ENCODE results near the gene SND1. TPM values are rescaled to one million over a fixed set of nuclear protein-coding genes. Genes with fewer than 3 reads are reported as not detected.

The SND1 gene
- total RNA-seq, 2 experiments from 2014 or later, result 169 to 174 TPM

- Mint-ChIP-seq H3K4me1 (ENCODE audit: low read depth) (peaks cover 8% of the 10 kb centered on the region), H3K36me3 (ENCODE audit: low read depth) (peaks cover 28% of the 10 kb centered on the region), H3K27me3 (ENCODE audit: low read depth) (no peaks in the 10 kb centered on the region), H3K4me3 (no peak overlapping the region), H3K9me3 (ENCODE audit: insufficient read depth) (no peaks in the 10 kb centered on the region), H3K27ac (no peak overlapping the region)
- ChIA-PET CTCF (interaction anchor here (0.6 to 1.7 kb wide), 2 partner anchors 13 to 281 kb away, joined by 3 to 4 read pairs; no protein-coding TSS in a partner anchor), POLR2A (no interaction called here)
- DNase-seq (no peak), ATAC-seq (no peak)
Observed at GRCh38 chr7:127928852-127929251, 276.9 kb downstream of the SND1 start.

- DNase-seq (no peak), ATAC-seq (no peak)
- Mint-ChIP-seq H3K27me3 (ENCODE audit: low read depth) (no peaks in the 10 kb centered on the region), H3K27ac (no peak overlapping the region), H3K9me3 (ENCODE audit: insufficient read depth) (no peaks in the 10 kb centered on the region), H3K36me3 (ENCODE audit: low read depth) (peaks cover 28% of the 10 kb centered on the region), H3K4me1 (ENCODE audit: low read depth) (peaks cover 2% of the 10 kb centered on the region), H3K4me3 (no peak overlapping the region)
- POLR2A ChIA-PET, result no interaction called here
- CTCF ChIA-PET, result interaction anchor here (0.7 kb wide), 1 partner anchor 32 kb away, joined by 3 read pairs; no protein-coding TSS in a partner anchor
Observed at GRCh38 chr7:127930341-127931328, 278.6 kb downstream of the SND1 start.

GRCh38 chr7:127932076-127932475 is 280.1 kb downstream of the SND1 start:
- DNase-seq (no peak), ATAC-seq (no peak)
- peaks cover 28% of the 10 kb centered on the region for H3K36me3 Mint-ChIP-seq (ENCODE audit: low read depth)
- no peak overlapping the region for H3K4me3 Mint-ChIP-seq
- no peak overlapping the region for H3K27ac Mint-ChIP-seq
- ChIA-PET CTCF (no interaction called here), POLR2A (no interaction called here)
- H3K27me3 Mint-ChIP-seq (ENCODE audit: low read depth), result no peaks in the 10 kb centered on the region
- no peaks in the 10 kb centered on the region for H3K9me3 Mint-ChIP-seq (ENCODE audit: insufficient read depth)
- H3K4me1 Mint-ChIP-seq (ENCODE audit: low read depth), result peaks cover 2% of the 10 kb centered on the region

GRCh38 chr7:127932496-127932895 is 280.5 kb downstream of the SND1 start:
- H3K27ac Mint-ChIP-seq, result no peak overlapping the region
- ChIA-PET POLR2A (no interaction called here), CTCF (interaction anchor here (1.9 kb wide), 1 partner anchor 15 kb away, joined by 5 read pairs; no protein-coding TSS in a partner anchor)
- no peaks in the 10 kb centered on the region for H3K9me3 Mint-ChIP-seq (ENCODE audit: insufficient read depth)
- H3K27me3 Mint-ChIP-seq (ENCODE audit: low read depth), result no peaks in the 10 kb centered on the region
- H3K36me3 Mint-ChIP-seq (ENCODE audit: low read depth), result peaks cover 30% of the 10 kb centered on the region
- H3K4me3 Mint-ChIP-seq, result no peak overlapping the region
- peaks cover 2% of the 10 kb centered on the region for H3K4me1 Mint-ChIP-seq (ENCODE audit: low read depth)
- DNase-seq (no peak), ATAC-seq (no peak)

GRCh38 chr7:127933146-127933545 is 281.2 kb downstream of the SND1 start:
- H3K27ac Mint-ChIP-seq, result no peak overlapping the region
- peaks cover 31% of the 10 kb centered on the region for H3K36me3 Mint-ChIP-seq (ENCODE audit: low read depth)
- H3K4me1 Mint-ChIP-seq (ENCODE audit: low read depth), result peaks cover 1% of the 10 kb centered on the region
- ChIA-PET POLR2A (no interaction called here), CTCF (interaction anchor here (1.9 kb wide), 1 partner anchor 14 kb away, joined by 5 read pairs; no protein-coding TSS in a partner anchor)
- no peaks in the 10 kb centered on the region for H3K9me3 Mint-ChIP-seq (ENCODE audit: insufficient read depth)
- ATAC-seq (no peak), DNase-seq (no peak)
- H3K27me3 Mint-ChIP-seq (ENCODE audit: low read depth), result no peaks in the 10 kb centered on the region
- H3K4me3 Mint-ChIP-seq, result no peak overlapping the region

- Mint-ChIP-seq H3K4me1 (ENCODE audit: low read depth) (no peaks in the 10 kb centered on the region), H3K27ac (no peak overlapping the region), H3K4me3 (no peak overlapping the region), H3K9me3 (ENCODE audit: insufficient read depth) (no peaks in the 10 kb centered on the region), H3K27me3 (ENCODE audit: low read depth) (no peaks in the 10 kb centered on the region), H3K36me3 (ENCODE audit: low read depth) (peaks cover 28% of the 10 kb centered on the region)
- ATAC-seq (no peak), DNase-seq (no peak)
- CTCF ChIA-PET, result no interaction called here
- POLR2A ChIA-PET, result no interaction called here
Observed at GRCh38 chr7:127934711-127935110, 282.7 kb downstream of the SND1 start.

GRCh38 chr7:127935847-127936376 is 283.9 kb downstream of the SND1 start:
- Mint-ChIP-seq H3K27me3 (ENCODE audit: low read depth) (no peaks in the 10 kb centered on the region), H3K9me3 (ENCODE audit: insufficient read depth) (no peaks in the 10 kb centered on the region), H3K4me1 (ENCODE audit: low read depth) (no peaks in the 10 kb centered on the region), H3K27ac (no peak overlapping the region), H3K4me3 (no peak overlapping the region), H3K36me3 (ENCODE audit: low read depth) (peaks cover 18% of the 10 kb centered on the region)
- DNase-seq, result no peak
- no peak for ATAC-seq
- CTCF ChIA-PET, result no interaction called here
- POLR2A ChIA-PET, result no interaction called here

- no peaks in the 10 kb centered on the region for H3K4me1 Mint-ChIP-seq (ENCODE audit: low read depth)
- ATAC-seq (no peak), DNase-seq (no peak)
- CTCF ChIA-PET, result no interaction called here
- no peak overlapping the region for H3K27ac Mint-ChIP-seq
- H3K4me3 Mint-ChIP-seq, result no peak overlapping the region
- no peaks in the 10 kb centered on the region for H3K9me3 Mint-ChIP-seq (ENCODE audit: insufficient read depth)
- H3K27me3 Mint-ChIP-seq (ENCODE audit: low read depth), result no peaks in the 10 kb centered on the region
- POLR2A ChIA-PET, result no interaction called here
- peaks cover 11% of the 10 kb centered on the region for H3K36me3 Mint-ChIP-seq (ENCODE audit: low read depth)
Observed at GRCh38 chr7:127937066-127937680, 285.2 kb downstream of the SND1 start.

GRCh38 chr7:127938588-127938987 is 286.6 kb downstream of the SND1 start:
- no peaks in the 10 kb centered on the region for H3K4me1 Mint-ChIP-seq (ENCODE audit: low read depth)
- ChIA-PET POLR2A (no interaction called here), CTCF (no interaction called here)
- H3K9me3 Mint-ChIP-seq (ENCODE audit: insufficient read depth), result no peaks in the 10 kb centered on the region
- H3K36me3 Mint-ChIP-seq (ENCODE audit: low read depth), result peaks cover 16% of the 10 kb centered on the region
- no peaks in the 10 kb centered on the region for H3K27me3 Mint-ChIP-seq (ENCODE audit: low read depth)
- DNase-seq (no peak), ATAC-seq (no peak)
- no peak overlapping the region for H3K4me3 Mint-ChIP-seq
- H3K27ac Mint-ChIP-seq, result no peak overlapping the region

GRCh38 chr7:127940381-127941160 is 288.6 kb downstream of the SND1 start:
- H3K4me1 Mint-ChIP-seq (ENCODE audit: low read depth), result no peaks in the 10 kb centered on the region
- CTCF ChIA-PET, result no interaction called here
- ATAC-seq (no peak), DNase-seq (no peak)
- no peaks in the 10 kb centered on the region for H3K9me3 Mint-ChIP-seq (ENCODE audit: insufficient read depth)
- peaks cover 19% of the 10 kb centered on the region for H3K36me3 Mint-ChIP-seq (ENCODE audit: low read depth)
- POLR2A ChIA-PET, result no interaction called here
- no peak overlapping the region for H3K27ac Mint-ChIP-seq
- no peaks in the 10 kb centered on the region for H3K27me3 Mint-ChIP-seq (ENCODE audit: low read depth)
- no peak overlapping the region for H3K4me3 Mint-ChIP-seq

GRCh38 chr7:127941476-127942210 is 289.6 kb downstream of the SND1 start:
- CTCF ChIA-PET, result no interaction called here
- ATAC-seq (no peak), DNase-seq (no peak)
- Mint-ChIP-seq H3K4me3 (no peak overlapping the region), H3K4me1 (ENCODE audit: low read depth) (peaks cover 7% of the 10 kb centered on the region), H3K27me3 (ENCODE audit: low read depth) (no peaks in the 10 kb centered on the region), H3K27ac (no peak overlapping the region), H3K36me3 (ENCODE audit: low read depth) (peaks cover 22% of the 10 kb centered on the region), H3K9me3 (ENCODE audit: insufficient read depth) (no peaks in the 10 kb centered on the region)
- POLR2A ChIA-PET, result no interaction called here

Measured in activated CD8-positive, alpha-beta T cell treated with anti-CD3 and anti-CD28 coated beads, Interleukin-2, amount 10 ng/mL, durations not matched to agents 7 days and 5 days (primary cell).